Cardiac fibroblast (primary cell): ENCODE results near the gene RALB.
A peak's percentile ranks its signal among the peaks of the same experiment; 100 is the strongest.

Experiments used
- DNase-seq, 2 donors: peaks; one replicate each; pipeline versions ENCODE4 v3.0.0 to v3.0.0-alpha.2; 2010; ENCODE audit warnings: low read depth in 2 of 2
- H3K4me3 ChIP-seq, 2 donors: replicated peaks in 1 of 2; 1 replicate in 1 of 2; 2 replicates in 1 of 2; pipeline ENCODE4 v1.5.1; 2011; ENCODE audit warnings: low read depth in 2 of 2, low read length in 2 of 2, mild to moderate bottlenecking in 2 of 2, moderate library complexity in 1 of 2
- CTCF ChIP-seq: IDR thresholded peaks from one replicate; pipeline ENCODE4 v1.5.1; 2011; ENCODE audit warnings: low read depth, mild to moderate bottlenecking, low read length, inconsistent platforms

The RALB gene

GRCh38 chr2:120252225-120253020 lies at the start of gene RALB:
RALB (plus strand) TSS chr2:120252852; CDS start chr2:120278665, 25,813 bp downstream.
- peak within 1 kb of the TSS; percentile 78 to 90 for H3K4me3 ChIP-seq
- peak; percentile 98 to 99 for DNase-seq
- no peak for TF ChIP-seq CTCF

GRCh38 chr2:120203251-120204021 lies 49.2 kb upstream of the RALB start:
- DNase-seq: peak; percentile 11
- TF ChIP-seq CTCF: no peak
- no peak overlapping the region for H3K4me3 ChIP-seq

- TF ChIP-seq CTCF: no peak
- DNase-seq: no peak
- no peak overlapping the region for H3K4me3 ChIP-seq
Observed at GRCh38 chr2:120204022-120204405, 48.6 kb upstream of the RALB start.

- no peak for DNase-seq
- TF ChIP-seq CTCF: no peak
- H3K4me3 ChIP-seq: no peak overlapping the region
Observed at GRCh38 chr2:120204417-120204816, 48.2 kb upstream of the RALB start.

GRCh38 chr2:120204945-120205670 lies 47.5 kb upstream of the RALB start:
- no peak for TF ChIP-seq CTCF
- no peak overlapping the region for H3K4me3 ChIP-seq
- DNase-seq: no peak

GRCh38 chr2:120206022-120206581 lies 46.5 kb upstream of the RALB start:
- H3K4me3 ChIP-seq: no peak overlapping the region
- TF ChIP-seq CTCF: peak; percentile 61
- peak in 1 of 2 donors; percentile 14 for DNase-seq
